H9 (cell line): ENCODE data around the gene CAMTA1. TPM values are rescaled to one million over a fixed set of nuclear protein-coding genes. Genes with fewer than 3 reads are reported as not detected.

Experiments used
- DNase-seq: peaks from one replicate; pipeline ENCODE4 v3.0.0-alpha.2; 2017
- H2AFZ ChIP-seq: one replicate; pipeline ENCODE4 v1.6.1; 2013; ENCODE audit warnings: mild to moderate bottlenecking, low read length, control low read depth, moderate library complexity
- H2AK5ac ChIP-seq: 2 replicates; pipeline ENCODE4 v1.6.1; 2013; ENCODE audit warnings: low read length, control low read depth, mixed read lengths; ENCODE audit not compliant: insufficient read length
- H2BK120ac ChIP-seq: one replicate; pipeline ENCODE4 v1.6.1; 2013; ENCODE audit warnings: low read depth, mild to moderate bottlenecking, low read length, control low read depth, inconsistent platforms; ENCODE audit not compliant: poor library complexity, severe bottlenecking
- H2BK12ac ChIP-seq: 2 replicates; pipeline ENCODE4 v1.6.1; 2013; ENCODE audit warnings: low read length, control low read depth, mixed read lengths, low read depth; ENCODE audit not compliant: insufficient read length
- H2BK15ac ChIP-seq: 2 replicates; pipeline ENCODE4 v1.6.1; 2013; ENCODE audit warnings: low read depth, low read length, control low read depth
- H2BK20ac ChIP-seq: one replicate; pipeline ENCODE4 v1.6.1; 2013; ENCODE audit warnings: low read depth, mild to moderate bottlenecking, low read length, control low read depth, inconsistent platforms; ENCODE audit not compliant: poor library complexity, severe bottlenecking
- H2BK5ac ChIP-seq: 2 replicates; pipeline ENCODE4 v1.6.1; 2013; ENCODE audit warnings: low read length, control low read depth, mixed read lengths; ENCODE audit not compliant: insufficient read length
- H3K14ac ChIP-seq: 2 replicates; pipeline ENCODE4 v1.6.1; 2013; ENCODE audit warnings: low read length, control low read depth; ENCODE audit not compliant: insufficient read depth
- H3K18ac ChIP-seq: 2 replicates; pipeline ENCODE4 v1.6.1; 2013; ENCODE audit warnings: low read depth, mild to moderate bottlenecking, mixed read lengths, low read length, control low read depth; ENCODE audit not compliant: insufficient read length
- H3K23ac ChIP-seq: 2 replicates; pipeline ENCODE4 v1.6.1; 2013; ENCODE audit warnings: low read length, control low read depth, mixed read lengths, low read depth; ENCODE audit not compliant: insufficient read length
- H3K23me2 ChIP-seq: 2 replicates; pipeline ENCODE4 v1.6.1; 2013; ENCODE audit warnings: low read depth, mild to moderate bottlenecking, mixed read lengths, low read length, control low read depth; ENCODE audit not compliant: insufficient read length, poor library complexity, severe bottlenecking
- H3K27ac ChIP-seq: 2 replicates; pipeline ENCODE4 v1.5.1; 2013; ENCODE audit warnings: low read length, control low read depth, mixed read lengths, low read depth; ENCODE audit not compliant: insufficient read length
- H3K27me3 ChIP-seq: 2 replicates; pipeline ENCODE4 v1.6.1; 2013; ENCODE audit warnings: low read length, control low read depth, inconsistent platforms; ENCODE audit not compliant: insufficient read depth
- H3K4ac ChIP-seq: 2 replicates; pipeline ENCODE4 v1.6.1; 2013; ENCODE audit warnings: low read depth, mild to moderate bottlenecking, control low read depth, inconsistent platforms, low read length, moderate library complexity
- H3K4me1 ChIP-seq: 2 replicates; pipeline ENCODE4 v1.6.1; 2013; ENCODE audit warnings: low read length, control low read depth, inconsistent platforms; ENCODE audit not compliant: insufficient read depth
- H3K4me2 ChIP-seq: 2 replicates; pipeline ENCODE4 v1.6.1; 2013; ENCODE audit warnings: low read length, control low read depth, mixed read lengths; ENCODE audit not compliant: insufficient read length, insufficient read depth
- H3K56ac ChIP-seq: 2 replicates; pipeline ENCODE4 v1.6.1; 2013; ENCODE audit warnings: low read depth, mild to moderate bottlenecking, mixed read lengths, low read length, control low read depth; ENCODE audit not compliant: insufficient read length
- H3K79me1 ChIP-seq: 2 replicates; pipeline ENCODE4 v1.6.1; 2013; ENCODE audit warnings: low read depth, mild to moderate bottlenecking, moderate library complexity, low read length, control low read depth, inconsistent platforms; ENCODE audit not compliant: insufficient read depth, poor library complexity, severe bottlenecking
- H3K79me2 ChIP-seq: 2 replicates; pipeline ENCODE4 v1.6.1; 2013; ENCODE audit warnings: low read length, control low read depth, inconsistent platforms; ENCODE audit not compliant: insufficient read depth
- H3K9ac ChIP-seq: 2 replicates; pipeline ENCODE4 v1.6.1; 2013; ENCODE audit warnings: low read length, control low read depth, mixed read lengths; ENCODE audit not compliant: insufficient read length; ENCODE audit errors: extremely low read depth
- H3K9me3 ChIP-seq: one replicate; pipeline ENCODE4 v1.6.1; 2013; ENCODE audit warnings: low read depth, low read length, inconsistent platforms; ENCODE audit not compliant: control insufficient read depth
- H3T11ph ChIP-seq: one replicate; pipeline ENCODE4 v1.6.1; 2013; ENCODE audit warnings: mild to moderate bottlenecking, low read length, control low read depth, inconsistent platforms
- H4K20me1 ChIP-seq: one replicate; pipeline ENCODE4 v1.6.1; 2013; ENCODE audit not compliant: control insufficient read depth, insufficient read length, insufficient read depth
- H4K5ac ChIP-seq: 2 replicates; pipeline ENCODE4 v1.6.1; 2013; ENCODE audit warnings: low read depth, mild to moderate bottlenecking, mixed read lengths, low read length, control low read depth; ENCODE audit not compliant: insufficient read length
- H4K8ac ChIP-seq: replicated peaks from 2 replicates; pipeline ENCODE4 v1.6.1; 2013; ENCODE audit warnings: low read length, control low read depth, mixed read lengths, low read depth; ENCODE audit not compliant: insufficient read length
- H4K91ac ChIP-seq: 2 replicates; pipeline ENCODE4 v1.6.1; 2013; ENCODE audit warnings: low read depth, mild to moderate bottlenecking, moderate library complexity, mixed read lengths, low read length, control low read depth; ENCODE audit not compliant: insufficient read length
- H3K27ac Mint-ChIP-seq, 3 experiments: 2 replicates in 2 of 3; 3 replicates in 1 of 3; pipeline ENCODE4 v1.8.0; 2020 to 2021; ENCODE audit warnings: mixed read lengths in 3 of 3, mild to moderate bottlenecking in 1 of 3, moderate library complexity in 1 of 3
- H3K27me3 Mint-ChIP-seq: 2 replicates; pipeline ENCODE4 v1.8.0; 2021; ENCODE audit warnings: low read depth, mild to moderate bottlenecking, moderate library complexity, mixed read lengths
- H3K36me3 Mint-ChIP-seq, 3 experiments: 2 replicates in 2 of 3; 3 replicates in 1 of 3; pipeline ENCODE4 v1.8.0; 2020 to 2021; ENCODE audit warnings: low read depth in 3 of 3, mixed read lengths in 3 of 3; ENCODE audit not compliant: insufficient read depth in 1 of 3
- H3K4me1 Mint-ChIP-seq, 2 experiments: 2 replicates each; pipeline ENCODE4 v1.8.0; 2020; ENCODE audit warnings: mixed read lengths in 2 of 2
- H3K4me3 Mint-ChIP-seq, 2 experiments: 2 replicates in 1 of 2; 3 replicates in 1 of 2; pipeline ENCODE4 v1.8.0; 2020 to 2021; ENCODE audit warnings: mild to moderate bottlenecking in 2 of 2, mixed read lengths in 2 of 2, moderate library complexity in 1 of 2
- H3K9me3 Mint-ChIP-seq, 2 experiments: 2 replicates in 1 of 2; 3 replicates in 1 of 2; pipeline ENCODE4 v1.8.0; 2020; ENCODE audit warnings: mild to moderate bottlenecking in 2 of 2, mixed read lengths in 2 of 2, moderate library complexity in 1 of 2
- CTCF ChIP-seq: fragments of 200-600 bp; sonication (generic); conservative IDR thresholded peaks from 3 replicates; pipeline ENCODE4 v1.8.0; 2021; ENCODE audit warnings: antibody characterized with exemption, mild to moderate bottlenecking
- WGBS: extraction: QIAGEN DNeasy Blood & Tissue Kit; methylation state at CpG from one replicate; pipeline ENCODE4 v1.1.7; 2013; ENCODE audit warnings: missing lambda C conversion rate, low lambda C conversion rate, mixed read lengths; ENCODE audit not compliant: insufficient read length; ENCODE audit errors: extremely low coverage; 5-methylcytosine and 5-hydroxymethylcytosine counted together
- total RNA-seq: library from RNA; stranded (reverse); gene quantifications from 2 replicates; pipeline ENCODE4 v1.2.1, GENCODE V29; 2021

Gene CAMTA1
- total RNA-seq, 1 experiment from 2014 or later, result 115 TPM

- H4K5ac ChIP-seq, result no peak overlapping the region
- H3K56ac ChIP-seq, result no peak overlapping the region
- H3K79me2 ChIP-seq, result no peaks in the 10 kb centered on the region
- H3K4ac ChIP-seq, result no peak overlapping the region
- H3K4me1 ChIP-seq, result no peaks in the 10 kb centered on the region
- H3K23me2 ChIP-seq, result no peaks in the 10 kb centered on the region
- H4K91ac ChIP-seq, result no peak overlapping the region
- no peak overlapping the region for H3K4me3 Mint-ChIP-seq
- no peak overlapping the region for H3K23ac ChIP-seq
- peaks cover 2% of the 10 kb centered on the region for H3K27me3 Mint-ChIP-seq
- H3K4me1 Mint-ChIP-seq, result peaks cover 24 to 37% of the 10 kb centered on the region in 2 experiments
- no peak overlapping the region for H3K9ac ChIP-seq
- no peaks in the 10 kb centered on the region for H3K27me3 ChIP-seq
- H2BK20ac ChIP-seq, result no peak overlapping the region
- H3K9me3 ChIP-seq, result peaks cover 5% of the 10 kb centered on the region
- no peak overlapping the region for H2BK12ac ChIP-seq
- peaks cover 0 to 14% (median 11%) of the 10 kb centered on the region in 3 experiments; a peak in 4 of 7 replicates for H3K36me3 Mint-ChIP-seq
- H3K27ac ChIP-seq, result no peak overlapping the region
- H3K18ac ChIP-seq, result no peak overlapping the region
- H2AFZ ChIP-seq, result no peak overlapping the region
- no peak overlapping the region for H2BK5ac ChIP-seq
- no peak for DNase-seq
- no peak overlapping the region for H2AK5ac ChIP-seq
- no peak overlapping the region for H2BK120ac ChIP-seq
- no CpG with 5 or more reads among the region's 11 CpGs for WGBS
- TF ChIP-seq CTCF, result no peak
- no peak overlapping the region for H2BK15ac ChIP-seq
- no peak overlapping the region for H4K8ac ChIP-seq
- H3K79me1 ChIP-seq, result no peaks in the 10 kb centered on the region
- no peak overlapping the region for H3K27ac Mint-ChIP-seq
- H3K14ac ChIP-seq, result no peak overlapping the region
- no peak overlapping the region for H3K4me2 ChIP-seq
- H4K20me1 ChIP-seq, result no peaks in the 10 kb centered on the region
- H3T11ph ChIP-seq, result no peak overlapping the region
- peaks cover 6 to 13% of the 10 kb centered on the region in 2 experiments for H3K9me3 Mint-ChIP-seq
Observed at GRCh38 chr1:6971699-6972098, 186.4 kb downstream of the CAMTA1 start.
